C4-2B (cell line): Measurements from ENCODE around the gene CASP12.

Experiments used
- H3K27ac ChIP-seq: fragments of 450-650 bp; 2 replicates; pipeline ENCODE4 v1.5.1; 2017
- CTCF ChIP-seq: fragments of 450-650 bp; conservative IDR thresholded peaks from 2 replicates; pipeline ENCODE4 v1.5.1; 2017; ENCODE audit warnings: mild to moderate bottlenecking
- ZFX ChIP-seq: fragments of 450-650 bp; IDR thresholded peaks from 2 replicates; pipeline ENCODE4 v1.6.1; 2017

Gene CASP12

GRCh38 chr11:104852811-104853210 is 45.4 kb downstream of the CASP12 start:
- TF ChIP-seq CTCF, result no peak
- TF ChIP-seq ZFX, result no peak
- no peak overlapping the region for H3K27ac ChIP-seq

- no peak overlapping the region for H3K27ac ChIP-seq
- TF ChIP-seq CTCF (no peak), ZFX (no peak)
Measured at GRCh38 chr11:104846216-104846615, 52.0 kb downstream of the CASP12 start.

GRCh38 chr11:104844451-104844850 is 53.8 kb downstream of the CASP12 start:
- TF ChIP-seq ZFX, result no peak
- TF ChIP-seq CTCF, result no peak
- H3K27ac ChIP-seq, result no peak overlapping the region

DNA sequence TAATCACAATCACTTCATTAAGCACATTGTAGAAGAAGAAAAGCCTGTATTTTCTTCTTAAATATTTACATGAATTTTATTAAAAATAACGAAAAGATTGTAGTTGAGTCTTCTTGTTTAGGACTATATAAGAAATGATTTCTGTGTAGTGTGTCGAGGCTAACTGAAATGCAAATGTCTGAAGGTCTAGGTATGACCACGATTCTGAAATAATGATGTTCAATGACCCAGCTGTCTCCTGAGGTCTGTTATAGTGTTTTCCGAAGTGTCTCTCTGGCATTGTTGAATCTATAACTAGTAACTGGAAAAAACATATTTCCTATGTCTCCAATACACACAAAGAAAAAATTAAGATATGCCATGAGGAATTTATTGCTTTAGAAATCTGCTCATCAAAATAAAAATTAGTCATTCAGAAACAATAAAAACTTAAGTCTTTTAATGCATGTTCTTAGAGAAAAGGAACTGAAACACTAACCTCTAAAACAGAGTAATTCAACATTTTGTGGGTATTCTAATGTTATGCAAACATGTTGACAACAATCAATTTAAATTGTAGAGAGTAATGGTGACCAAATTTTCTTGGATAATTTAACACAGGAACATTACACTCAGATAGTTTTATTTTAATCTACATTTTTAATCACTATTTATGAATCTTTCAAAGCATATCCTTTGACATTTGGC is 55.0 kb downstream of the CASP12 start:
- TF ChIP-seq CTCF, result no peak
- no peak for TF ChIP-seq ZFX
- no peak overlapping the region for H3K27ac ChIP-seq

GRCh38 chr11:104841973-104842525 is 56.2 kb downstream of the CASP12 start:
- TF ChIP-seq CTCF (no peak), ZFX (no peak)
- no peak overlapping the region for H3K27ac ChIP-seq

GRCh38 chr11:104841185-104841584 is 57.1 kb downstream of the CASP12 start:
- TF ChIP-seq CTCF (no peak), ZFX (no peak)
- no peak overlapping the region for H3K27ac ChIP-seq

- TF ChIP-seq CTCF (no peak), ZFX (no peak)
- H3K27ac ChIP-seq, result no peak overlapping the region
Measured at GRCh38 chr11:104837969-104838639, 60.2 kb downstream of the CASP12 start.
